HL-60 (cell line): ENCODE measurements around the gene HOXD8.

ENCODE experiments used
- CTCF ChIP-seq: IDR thresholded peaks from one replicate; pipeline ENCODE4 v1.5.1; 2011; ENCODE audit warnings: low read length, control low read depth, inconsistent platforms; ENCODE audit not compliant: insufficient read depth
- GABPA ChIP-seq: IDR thresholded peaks from 2 replicates; pipeline ENCODE4 v1.6.1; 2012; ENCODE audit warnings: low read depth
- POLR2AphosphoS5 ChIP-seq: IDR thresholded peaks from 2 replicates; pipeline ENCODE4 v1.6.1; 2012; ENCODE audit warnings: low read depth

- TF ChIP-seq CTCF: no peak
- TF ChIP-seq GABPA: no peak
- TF ChIP-seq POLR2AphosphoS5: no peak
Observed at GRCh38 chr2:176152350-176153181, 23.1 kb downstream of the HOXD8 start.
